CD4-positive, alpha-beta T cell treated with Interleukin-17A for 1 hour (primary cell): Measurements from ENCODE around the gene FAM53B.
A peak's percentile ranks its signal among the peaks of the same experiment; 100 is the strongest.

Experiments used
- DNase-seq: peaks from one replicate; pipeline ENCODE4 v3.0.0-alpha.2; 2020

The FAM53B gene

GRCh38 chr10:124741922-124742412 is 2.2 kb downstream of the FAM53B start:
- DNase-seq = peak; percentile 35

- peak; percentile 82 for DNase-seq
Observed at GRCh38 chr10:124741281-124741921, 2.8 kb downstream of the FAM53B start.

GRCh38 chr10:124740369-124741280 is 3.6 kb downstream of the FAM53B start:
- DNase-seq = no peak

- DNase-seq = peak; percentile 49
Observed at GRCh38 chr10:124739986-124740368, 4.2 kb downstream of the FAM53B start.

- no peak for DNase-seq
Observed at GRCh38 chr10:124739119-124739921, 4.9 kb downstream of the FAM53B start.

GRCh38 chr10:124738441-124738840 is 5.7 kb downstream of the FAM53B start:
- DNase-seq = no peak

GRCh38 chr10:124737708-124738107 is 6.5 kb downstream of the FAM53B start:
- DNase-seq = no peak

- no peak for DNase-seq
Observed at GRCh38 chr10:124737221-124737620, 7.0 kb downstream of the FAM53B start.

GRCh38 chr10:124736491-124737136 is 7.6 kb downstream of the FAM53B start:
- DNase-seq = no peak

GRCh38 chr10:124735491-124736286 is 8.5 kb downstream of the FAM53B start:
- no peak for DNase-seq

GRCh38 chr10:124734311-124735166 is 9.6 kb downstream of the FAM53B start:
- no peak for DNase-seq

GRCh38 chr10:124733571-124734245 is 10.5 kb downstream of the FAM53B start:
- DNase-seq = no peak

GRCh38 chr10:124732931-124733570 is 11.1 kb downstream of the FAM53B start:
- DNase-seq = peak; percentile 59

GRCh38 chr10:124731551-124731950 is 12.6 kb downstream of the FAM53B start:
- DNase-seq = no peak

GRCh38 chr10:124730790-124731189 is 13.4 kb downstream of the FAM53B start:
- DNase-seq = no peak

GRCh38 chr10:124728830-124729661 is 15.1 kb downstream of the FAM53B start:
- no peak for DNase-seq

- DNase-seq = peak; percentile 49
Observed at GRCh38 chr10:124728071-124728829, 15.9 kb downstream of the FAM53B start.
